SK-N-SH (cell line): Measurements from ENCODE around the gene KLHL21. TPM values are rescaled to one million over a fixed set of nuclear protein-coding genes. Genes with fewer than 3 reads are reported as not detected.

Source experiments
- CTCF ChIA-PET: fragments of 300-600, 350-600 bp; formaldehyde crosslinking; extraction: SDS; loops from one replicate; lab custom pipeline; 2021; lab: Yijun Ruan, JAX
- POLR2A ChIA-PET: fragments of 350-600 bp; sonication (Branson Sonifier 250); formaldehyde crosslinking; extraction: SDS; loops from one replicate; lab custom pipeline; 2020; ENCODE audit warnings: antibody characterized with exemption, inconsistent platforms; lab: Yijun Ruan, JAX
- DNase-seq: peaks from one replicate; pipeline ENCODE4 v3.0.0; 2012
- H2AFZ ChIP-seq: fragments of 200-600 bp; sonication (generic); 2 replicates; pipeline ENCODE4 v1.8.1; 2016; ENCODE audit warnings: antibody characterized with exemption, mild to moderate bottlenecking, low read depth
- H3F3A ChIP-seq: fragments of 200-600 bp; sonication (generic); replicated peaks from 2 replicates; pipeline ENCODE3; 2016; ENCODE audit warnings: antibody characterized with exemption, mild to moderate bottlenecking; ENCODE audit not compliant: insufficient read depth
- H3K27ac ChIP-seq, 2 experiments: fragments of 200-500 bp in 1 of 2; fragments of 200-600 bp in 1 of 2; sonication (Bioruptor generic) in 1 of 2; sonication (generic), shearing (Covaris generic) in 1 of 2; 2 replicates each; pipeline versions ENCODE4 v1.5.1 to v1.6.1; 2014 to 2016; ENCODE audit warnings: low read depth in 2 of 2, inconsistent platforms in 1 of 2, low read length in 1 of 2, mild to moderate bottlenecking in 1 of 2, mixed read lengths in 1 of 2
- H3K27me3 ChIP-seq: fragments of 200-600 bp; sonication (generic), shearing (Covaris generic); 2 replicates; pipeline ENCODE4 v1.6.1; 2016; ENCODE audit warnings: mixed run types; ENCODE audit not compliant: insufficient read depth
- H3K36me3 ChIP-seq, 2 experiments: fragments of 200-500 bp in 1 of 2; fragments of 200-600 bp in 1 of 2; sonication (Bioruptor generic) in 1 of 2; sonication (generic) in 1 of 2; replicated peaks in 1 of 2; 2 replicates each; pipeline versions ENCODE3 to v1.5.1; 2014 to 2016; ENCODE audit warnings: low read length in 1 of 2, mild to moderate bottlenecking in 1 of 2; ENCODE audit not compliant: insufficient read depth in 2 of 2, control insufficient read depth in 1 of 2
- H3K4me1 ChIP-seq, 2 experiments: fragments of 200-500 bp in 1 of 2; fragments of 200-600 bp in 1 of 2; sonication (Bioruptor generic) in 1 of 2; sonication (generic), shearing (Covaris generic) in 1 of 2; 2 replicates each; pipeline versions ENCODE4 v1.5.1 to v1.6.1; 2014 to 2016; ENCODE audit warnings: low read depth in 1 of 2, low read length in 1 of 2, mixed run types in 1 of 2; ENCODE audit not compliant: insufficient read depth in 2 of 2, control insufficient read depth in 1 of 2
- H3K4me2 ChIP-seq: fragments of 200-600 bp; sonication (generic), shearing (Covaris generic); 2 replicates; pipeline ENCODE4 v1.6.1; 2017; ENCODE audit warnings: mixed run types
- H3K4me3 ChIP-seq, 2 experiments: fragments of 200-500 bp in 1 of 2; fragments of 200-600 bp in 1 of 2; sonication (Bioruptor generic) in 1 of 2; sonication (generic), shearing (Covaris generic) in 1 of 2; 2 replicates each; pipeline versions ENCODE4 v1.5.1 to v1.8.1; 2014 to 2016; ENCODE audit warnings: low read depth in 2 of 2, inconsistent platforms in 1 of 2, low read length in 1 of 2, mild to moderate bottlenecking in 1 of 2, mixed read lengths in 1 of 2, moderate library complexity in 1 of 2
- H3K79me2 ChIP-seq: fragments of 200-600 bp; sonication (generic); 2 replicates; pipeline ENCODE4 v1.8.1; 2017; ENCODE audit warnings: mild to moderate bottlenecking; ENCODE audit not compliant: insufficient read depth
- H3K9ac ChIP-seq: fragments of 200-600 bp; sonication (generic); 2 replicates; pipeline ENCODE4 v1.6.1; 2017; ENCODE audit warnings: mixed run types
- H3K9me2 ChIP-seq: fragments of 200-600 bp; sonication (generic); 2 replicates; pipeline ENCODE4 v1.6.1; 2017; ENCODE audit warnings: mixed run types
- H3K9me3 ChIP-seq: fragments of 200-600 bp; sonication (generic); 2 replicates; pipeline ENCODE4 v1.6.1; 2017; ENCODE audit warnings: mixed run types, mild to moderate bottlenecking, moderate library complexity
- H4K20me1 ChIP-seq: fragments of 200-600 bp; sonication (generic); 2 replicates; pipeline ENCODE4 v1.6.1; 2017; ENCODE audit warnings: mild to moderate bottlenecking, mixed run types; ENCODE audit not compliant: insufficient read depth
- ELF1 ChIP-seq: IDR thresholded peaks from 2 replicates; pipeline ENCODE4 v1.4.0; 2012
- EP300 ChIP-seq, 2 experiments: IDR thresholded peaks; 2 replicates each; pipeline versions ENCODE4 v1.4.0 to v1.6.1; 2012; ENCODE audit warnings: borderline replicate concordance in 1 of 2, low read depth in 1 of 2, low read length in 1 of 2
- EZH2phosphoT487 ChIP-seq: fragments of 200-600 bp; sonication (generic); IDR thresholded peaks from 2 replicates; pipeline ENCODE4 v1.6.1; 2017; ENCODE audit warnings: low read depth, mixed run types, mild to moderate bottlenecking, antibody characterized with exemption, moderate library complexity, borderline replicate concordance
- FOSL2 ChIP-seq: IDR thresholded peaks from 2 replicates; pipeline ENCODE4 v1.4.0; 2012; ENCODE audit warnings: low read depth, mild to moderate bottlenecking, moderate library complexity, borderline replicate concordance
- GATA2 ChIP-seq: sonication (generic); formaldehyde crosslinking; IDR thresholded peaks from 2 replicates; pipeline ENCODE4 v1.5.0; 2020; ENCODE audit warnings: mild to moderate bottlenecking, missing genetic modification reagents
- MAX ChIP-seq: IDR thresholded peaks from 2 replicates; pipeline ENCODE4 v1.4.0; 2012; ENCODE audit warnings: low read depth
- MEF2A ChIP-seq: IDR thresholded peaks from 2 replicates; pipeline ENCODE4 v1.4.0; 2012; ENCODE audit warnings: low read depth, borderline replicate concordance
- MXI1 ChIP-seq: IDR thresholded peaks from 2 replicates; pipeline ENCODE4 v1.6.1; 2012; ENCODE audit warnings: mild to moderate bottlenecking, low read depth, low read length, improper control_type of control experiment
- NRF1 ChIP-seq: IDR thresholded peaks from 2 replicates; pipeline ENCODE4 v1.6.1; 2012; ENCODE audit warnings: low read depth, mild to moderate bottlenecking, low read length
- POLR2AphosphoS5 ChIP-seq: IDR thresholded peaks from 2 replicates; pipeline ENCODE4 v1.6.1; 2012; ENCODE audit warnings: low read depth, low read length
- RAD21 ChIP-seq: IDR thresholded peaks from 2 replicates; pipeline ENCODE4 v1.6.1; 2012; ENCODE audit warnings: mild to moderate bottlenecking, low read length
- RXRA ChIP-seq: IDR thresholded peaks from 2 replicates; pipeline ENCODE4 v1.4.0; 2012; ENCODE audit warnings: low read depth, mild to moderate bottlenecking, borderline replicate concordance
- SMC3 ChIP-seq: IDR thresholded peaks from 2 replicates; pipeline ENCODE4 v1.6.1; 2012; ENCODE audit warnings: low read depth, low read length, improper control_type of control experiment
- TAF1 ChIP-seq: IDR thresholded peaks from 2 replicates; pipeline ENCODE4 v1.6.1; 2012; ENCODE audit warnings: low read depth, mild to moderate bottlenecking, low read length, moderate library complexity, borderline replicate concordance
- TCF12 ChIP-seq: IDR thresholded peaks from 2 replicates; pipeline ENCODE4 v1.4.0; 2012
- USF2 ChIP-seq: fragments of 150-350 bp; IDR thresholded peaks from 2 replicates; pipeline ENCODE4 v1.6.1; 2017; ENCODE audit warnings: antibody characterized with exemption, low read length, low read depth, borderline replicate concordance
- YY1 ChIP-seq: IDR thresholded peaks from 2 replicates; pipeline ENCODE4 v1.4.0; 2012; ENCODE audit warnings: low read depth, mild to moderate bottlenecking
- WGBS: methylation state at CpG from one replicate; pipeline ENCODE4 v1.1.6; 2017; ENCODE audit warnings: low lambda C conversion rate; 5-methylcytosine and 5-hydroxymethylcytosine counted together
- polyA plus RNA-seq, 3 experiments: library from polyadenylated mRNA; depleted of rRNA; stranded (reverse); fragments of >200 nt; gene quantifications; 2 replicates each; pipeline ENCODE4 v1.2.3, GENCODE V29; 2012

KLHL21 gene
- polyA plus RNA-seq, 1 of the 3 experiments (the other 2 are of a cell fraction) = 12.5 TPM

- peaks cover 14% of the 10 kb centered on the region; the same call in 1 of the 2 replicates for H4K20me1 ChIP-seq
- H3K9me2 ChIP-seq = no peaks in the 10 kb centered on the region
- 92% methylated on average over 15 of the region's 21 CpGs for WGBS
- ChIA-PET CTCF (interaction anchor here (0.9 to 1.4 kb wide), 3 partner anchors 9 to 73 kb away, joined by 3 to 6 read pairs (median 4); partner anchors contain the start of gene DNAJC11), POLR2A (no interaction called here)
- H3K27me3 ChIP-seq = no peaks in the 10 kb centered on the region
- TF ChIP-seq YY1 (no peak), USF2 (no peak), TCF12 (no peak), EP300 (IDR thresholded peaks at IDR 0.05; ENCODE audit: borderline replicate concordance in 1 of 2, low read depth in 1 of 2, low read length in 1 of 2) (no peak), POLR2AphosphoS5 (no peak), TAF1 (no peak), GATA2 (CRISPR knock-in tag) (no peak), MEF2A (no peak), MXI1 (no peak), ELF1 (no peak), NRF1 (no peak), SMC3 (no peak), RXRA (no peak), EZH2phosphoT487 (no peak), MAX (no peak), RAD21 (no peak), FOSL2 (no peak)
- H3K4me1 ChIP-seq = peaks cover 0 to 5% of the 10 kb centered on the region in 2 experiments; a peak in 1 of 4 replicates
- H3K9me3 ChIP-seq = no peaks in the 10 kb centered on the region
- peaks cover 18% of the 10 kb centered on the region for H3F3A ChIP-seq
- peaks cover 8 to 31% of the 10 kb centered on the region in 2 experiments for H3K36me3 ChIP-seq
- H3K27ac ChIP-seq = no peak overlapping the region
- H3K9ac ChIP-seq = no peak overlapping the region
- no peak for DNase-seq
- no peak overlapping the region for H2AFZ ChIP-seq
- H3K4me2 ChIP-seq = no peak overlapping the region
- H3K4me3 ChIP-seq = no peak overlapping the region
- peaks cover 48% of the 10 kb centered on the region for H3K79me2 ChIP-seq
Measured at GRCh38 chr1:6627841-6628545, 25.3 kb upstream of the KLHL21 start.

- no peaks in the 10 kb centered on the region for H3K9me2 ChIP-seq
- no peak overlapping the region for H2AFZ ChIP-seq
- CTCF ChIA-PET = interaction anchor here (0.6 to 1.3 kb wide), 2 partner anchors 19 to 387 kb away, joined by 3 to 4 read pairs; no protein-coding TSS in a partner anchor
- H3K4me3 ChIP-seq = no peak overlapping the region
- H4K20me1 ChIP-seq = peaks cover 14% of the 10 kb centered on the region; the same call in 1 of the 2 replicates
- no peak for DNase-seq
- TF ChIP-seq ELF1 = no peak
- no peaks in the 10 kb centered on the region for H3K27me3 ChIP-seq
- H3K79me2 ChIP-seq = peaks cover 58% of the 10 kb centered on the region
- H3K4me2 ChIP-seq = no peak overlapping the region
- peaks cover 0 to 5% of the 10 kb centered on the region in 2 experiments; a peak in 1 of 4 replicates for H3K4me1 ChIP-seq
- H3K9ac ChIP-seq = no peak overlapping the region
- WGBS = 100% methylated on average over 4 of the region's 9 CpGs
- H3K27ac ChIP-seq = no peak overlapping the region
- H3K36me3 ChIP-seq = peaks cover 9 to 28% of the 10 kb centered on the region in 2 experiments
- no peaks in the 10 kb centered on the region for H3K9me3 ChIP-seq
- POLR2A ChIA-PET = no interaction called here
- H3F3A ChIP-seq = peaks cover 23% of the 10 kb centered on the region
Measured at GRCh38 chr1:6627031-6627430, 24.4 kb upstream of the KLHL21 start.
